ENCODE measurements around the gene VAV1.
A peak's percentile ranks its signal among the peaks of the same experiment; 100 is the strongest.
"Not testable (repeated sequence)": the region's sequence is repeated elsewhere in the genome, so short reads cannot be mapped to it uniquely, and the experiment has no call there.

VAV1 gene

DNA sequence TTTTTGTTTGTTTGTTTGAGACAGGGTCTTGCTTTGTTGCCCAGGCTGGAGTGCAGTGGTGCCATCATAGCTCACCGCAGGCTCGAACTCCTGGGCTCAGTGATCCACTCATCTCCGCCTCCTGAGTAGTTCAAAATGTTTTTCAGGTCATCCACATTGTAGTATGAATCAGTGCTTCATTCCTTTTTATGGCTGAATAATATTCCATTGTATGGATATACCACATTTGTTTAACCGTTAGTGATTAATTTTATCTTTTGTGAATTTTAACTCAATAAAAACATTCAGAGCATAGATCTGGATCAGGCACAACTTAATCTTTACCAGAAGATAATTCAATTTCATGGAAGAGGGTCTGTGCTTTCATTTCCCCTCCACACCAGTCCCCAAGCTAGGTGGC lies 47.7 kb downstream of the VAV1 start:
- no peak for DNase-seq

DNA sequence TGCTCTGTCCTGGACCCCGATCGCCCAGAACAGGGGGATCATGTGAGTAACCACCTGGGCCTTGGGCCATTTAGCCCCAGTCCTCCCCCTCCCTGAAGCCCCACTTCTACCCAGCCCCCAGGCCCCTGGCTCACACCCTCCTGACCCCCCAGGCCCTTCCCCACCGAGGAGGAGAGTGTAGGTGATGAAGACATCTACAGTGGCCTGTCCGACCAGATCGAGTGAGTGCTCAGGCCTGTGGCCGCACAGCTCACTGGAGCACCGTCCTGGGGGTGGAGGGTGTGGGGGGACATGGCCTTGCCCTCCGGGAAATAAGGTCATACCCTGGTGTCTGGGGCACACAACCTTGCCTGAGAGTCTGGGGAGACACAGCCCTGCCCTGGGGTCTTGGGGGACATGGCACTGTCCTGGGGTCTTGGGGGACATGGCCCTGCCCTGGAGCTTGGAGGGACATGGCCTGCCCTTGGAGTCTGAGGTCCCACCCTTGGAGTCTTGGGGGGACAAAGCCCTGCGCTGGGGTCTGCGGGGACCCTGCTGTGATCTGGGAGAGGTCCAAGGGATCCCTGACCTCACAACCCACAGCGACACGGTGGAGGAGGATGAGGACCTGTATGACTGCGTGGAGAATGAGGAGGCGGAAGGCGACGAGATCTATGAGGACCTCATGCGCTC lies 49.3 kb downstream of the VAV1 start:
- no peak for DNase-seq

DNA sequence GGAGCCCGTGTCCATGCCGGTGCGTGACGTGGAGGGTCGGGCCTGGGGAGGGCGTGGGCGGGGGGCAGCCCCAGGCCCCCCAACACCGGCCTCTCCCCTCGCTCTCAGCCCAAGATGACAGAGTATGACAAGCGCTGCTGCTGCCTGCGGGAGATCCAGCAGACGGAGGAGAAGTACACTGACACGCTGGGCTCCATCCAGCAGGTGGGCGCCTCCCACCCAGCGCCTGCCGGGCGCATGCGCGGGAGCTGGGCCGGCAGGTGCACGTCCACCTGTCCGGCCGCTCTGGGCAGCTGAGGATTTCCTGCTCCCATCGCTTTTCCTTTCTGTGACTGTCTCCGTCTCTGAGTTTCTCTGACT lies 49.8 kb downstream of the VAV1 start:
- no peak for DNase-seq

DNA sequence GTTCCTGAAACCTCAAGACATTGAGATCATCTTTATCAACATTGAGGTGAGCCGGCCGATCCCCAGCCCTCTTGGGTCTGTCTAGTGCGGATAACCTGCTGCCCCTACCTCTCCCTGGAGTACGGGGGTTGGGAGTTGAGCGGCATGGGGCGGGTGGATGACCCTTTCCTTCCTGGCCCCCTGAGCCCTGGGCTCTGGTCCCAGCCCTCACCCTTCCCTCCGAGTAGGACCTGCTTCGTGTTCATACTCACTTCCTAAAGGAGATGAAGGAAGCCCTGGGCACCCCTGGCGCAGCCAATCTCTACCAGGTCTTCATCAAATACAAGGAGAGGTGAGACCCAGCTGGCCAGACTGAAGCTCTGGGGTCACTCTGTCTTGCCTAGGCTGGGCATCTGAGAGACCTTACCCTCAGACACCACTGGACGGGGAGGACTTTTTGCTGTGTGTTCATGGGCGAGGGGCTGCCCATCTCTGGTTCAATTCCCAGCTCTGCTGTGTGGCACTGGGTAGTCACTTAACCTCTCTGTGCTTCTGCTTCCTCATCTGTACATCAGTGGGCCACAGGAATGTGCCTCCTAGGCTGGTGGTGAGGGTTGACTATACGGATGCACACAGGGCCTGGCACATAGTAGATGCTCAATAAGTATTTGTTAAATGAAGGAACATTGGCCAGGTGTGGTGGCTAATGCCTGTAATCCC lies 52.7 kb downstream of the VAV1 start:
- no peak for DNase-seq

DNA sequence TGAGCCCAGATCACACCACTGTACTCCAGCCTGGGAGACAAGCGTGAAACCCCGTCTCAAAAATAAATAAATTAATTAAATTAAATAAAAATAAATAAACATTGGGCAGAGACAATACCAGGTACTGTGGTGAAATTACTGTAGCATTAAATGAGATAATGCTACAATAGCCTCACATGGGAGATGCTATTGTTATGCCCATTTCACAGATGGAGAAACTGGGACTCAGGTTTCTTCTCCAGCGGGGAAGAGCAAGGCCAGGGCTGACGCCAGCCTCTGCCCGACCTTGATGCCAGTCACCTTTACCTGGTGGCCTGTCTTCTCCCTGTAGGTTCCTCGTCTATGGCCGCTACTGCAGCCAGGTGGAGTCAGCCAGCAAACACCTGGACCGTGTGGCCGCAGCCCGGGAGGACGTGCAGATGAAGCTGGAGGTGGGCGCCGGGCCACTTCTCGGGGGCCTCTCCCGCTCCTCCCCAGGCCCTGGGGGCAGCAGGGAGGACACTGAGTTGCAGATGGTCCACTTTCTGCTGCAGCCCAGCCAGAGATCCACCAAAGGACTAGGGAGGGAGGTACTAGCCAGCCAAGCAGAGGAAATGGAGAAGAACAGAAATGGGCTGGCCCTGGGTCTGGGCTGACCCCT lies 53.9 kb downstream of the VAV1 start:
- no peak for DNase-seq

DNA sequence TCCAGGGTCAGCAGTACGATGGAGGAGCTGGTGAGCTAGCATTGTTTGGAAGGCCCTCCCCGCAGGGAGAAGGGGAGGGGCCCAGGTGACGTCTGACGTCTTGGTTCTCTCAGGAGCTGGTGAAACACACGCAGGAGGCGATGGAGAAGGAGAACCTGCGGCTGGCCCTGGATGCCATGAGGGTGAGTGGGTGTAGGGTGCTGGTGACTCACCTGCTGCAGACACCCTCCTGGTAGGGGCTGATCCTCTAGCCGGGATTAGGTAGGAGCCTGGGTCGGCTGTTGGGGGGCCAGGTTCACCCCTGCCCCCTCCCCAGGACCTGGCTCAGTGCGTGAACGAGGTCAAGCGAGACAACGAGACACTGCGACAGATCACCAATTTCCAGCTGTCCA lies 55.8 kb downstream of the VAV1 start:
- no peak for DNase-seq

DNA sequence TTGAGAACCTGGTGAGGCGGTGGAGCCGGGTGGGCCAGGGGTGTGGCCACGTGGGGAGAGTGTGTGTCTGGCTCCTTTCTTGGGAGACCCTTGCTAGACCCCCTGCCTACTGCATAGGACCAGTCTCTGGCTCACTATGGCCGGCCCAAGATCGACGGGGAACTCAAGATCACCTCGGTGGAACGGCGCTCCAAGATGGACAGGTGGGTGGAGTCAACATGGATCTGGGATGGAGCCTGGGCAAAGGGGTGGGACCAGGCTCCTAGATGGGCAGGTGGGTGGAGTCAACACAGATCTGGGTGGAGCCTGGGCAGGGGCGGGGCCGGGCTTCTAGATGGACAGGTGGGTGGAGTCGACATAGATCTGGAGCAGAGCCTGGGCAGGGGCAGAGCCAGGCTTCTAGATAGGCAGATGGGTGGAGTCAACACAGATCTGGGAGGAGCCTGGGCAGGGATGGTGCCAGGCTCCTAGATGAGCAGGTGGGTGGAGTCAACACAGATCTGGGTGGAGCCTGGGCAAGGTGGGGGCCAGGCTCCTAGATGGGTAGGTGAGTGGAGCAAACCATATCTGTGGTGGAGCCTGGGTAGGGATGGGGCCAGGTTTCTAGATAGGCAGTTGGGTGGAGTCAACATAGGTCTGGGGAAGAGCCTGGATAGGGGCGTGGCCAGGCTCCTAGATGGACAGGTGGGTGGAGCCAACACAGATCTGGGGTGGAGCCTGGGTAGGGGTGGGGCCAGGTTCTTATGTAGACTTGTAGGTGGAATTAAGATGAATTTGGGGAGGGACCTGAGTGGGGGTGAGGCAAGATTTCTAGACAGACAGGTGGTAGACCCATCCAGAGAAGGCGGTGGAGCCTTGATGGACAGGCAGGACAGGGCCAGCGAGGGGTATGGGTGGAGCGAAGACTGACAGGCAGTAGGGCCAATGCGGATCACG lies 56.5 kb downstream of the VAV1 start:
- peak; percentile 41 for DNase-seq

DNA sequence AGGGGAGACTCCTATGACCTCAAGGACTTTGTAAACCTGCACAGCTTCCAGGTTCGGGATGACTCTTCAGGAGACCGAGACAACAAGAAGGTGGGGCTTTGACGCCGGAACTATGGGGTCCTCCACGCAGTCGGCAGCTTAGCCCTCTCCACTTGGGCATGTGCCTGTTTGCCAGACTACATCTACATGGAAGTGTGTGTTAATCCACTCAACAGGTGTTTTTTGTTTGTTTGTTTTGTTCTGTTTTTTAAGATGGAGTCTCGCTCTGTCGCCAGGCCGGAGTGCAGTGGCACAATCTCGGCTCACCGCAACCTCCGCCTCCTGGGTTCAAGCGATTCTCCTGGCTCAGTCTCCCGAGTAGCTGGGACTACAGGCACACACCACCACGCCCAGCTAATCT lies 57.3 kb downstream of the VAV1 start:
- not testable (repeated sequence) for DNase-seq

DNA sequence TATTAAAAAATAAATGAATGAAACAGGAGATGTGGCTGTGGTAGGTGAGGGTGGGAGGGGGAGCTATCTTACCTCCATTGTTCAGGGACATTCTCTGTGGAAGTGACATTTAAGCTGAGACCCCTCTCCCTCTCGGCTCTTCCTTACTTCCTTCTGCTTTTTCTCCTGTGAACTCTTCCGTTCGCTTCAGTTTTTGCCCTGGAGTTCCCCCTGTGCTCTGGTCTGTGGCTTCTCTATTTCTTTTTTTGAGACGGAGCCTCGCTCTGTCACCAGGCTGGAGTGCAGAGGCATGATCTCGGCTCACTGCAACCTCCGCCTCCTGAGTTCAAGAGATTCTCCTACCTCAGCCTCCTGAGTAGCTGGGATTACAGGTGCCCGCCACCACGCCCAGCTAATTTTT lies 58.6 kb downstream of the VAV1 start:
- not testable (repeated sequence) for DNase-seq

DNA sequence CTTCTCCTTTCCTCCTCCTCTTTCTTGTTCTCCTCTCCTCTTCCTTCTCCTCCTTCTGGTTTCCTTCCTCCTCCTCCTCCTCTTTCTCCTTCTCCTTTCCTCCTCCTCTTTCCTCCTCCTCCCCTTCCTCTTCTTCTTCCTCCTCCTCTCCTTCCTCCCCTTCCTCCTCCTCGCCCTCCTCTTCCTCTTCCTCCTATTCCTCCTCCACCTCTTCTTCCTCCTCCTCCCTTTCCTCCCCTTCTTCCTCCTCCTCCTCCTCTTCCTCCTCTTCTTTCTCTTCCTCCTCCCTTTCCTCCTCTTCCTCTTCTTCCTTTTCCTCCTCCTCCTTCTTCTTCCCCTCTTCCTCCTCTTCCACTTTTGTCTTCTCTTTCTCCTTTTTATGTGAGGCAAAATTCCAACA lies 59.9 kb downstream of the VAV1 start:
- DNase-seq, result no peak

DNA sequence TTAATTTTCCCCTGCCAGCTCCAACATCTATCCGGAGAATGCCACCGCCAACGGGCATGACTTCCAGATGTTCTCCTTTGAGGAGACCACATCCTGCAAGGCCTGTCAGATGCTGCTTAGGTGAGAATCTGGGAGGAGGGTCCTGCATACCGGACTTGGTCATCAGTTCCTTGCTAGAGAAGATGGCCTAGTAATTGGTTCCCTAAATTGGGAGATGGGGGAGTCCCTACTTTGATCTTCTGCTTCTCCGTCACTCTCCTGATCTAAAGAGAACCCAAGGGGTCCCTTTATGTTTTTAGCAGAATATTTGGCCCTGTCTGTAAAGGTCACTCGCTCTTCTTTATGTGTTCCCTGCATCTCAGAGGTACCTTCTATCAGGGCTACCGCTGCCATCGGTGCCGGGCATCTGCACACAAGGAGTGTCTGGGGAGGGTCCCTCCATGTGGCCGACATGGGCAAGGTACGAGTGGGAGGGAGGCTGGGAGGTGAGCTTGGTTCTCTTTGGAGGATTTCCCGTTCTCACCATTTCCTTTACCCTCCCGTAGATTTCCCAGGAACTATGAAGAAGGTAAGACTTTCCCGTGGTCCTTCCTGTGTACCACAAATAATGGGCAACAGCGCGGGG lies 60.8 kb downstream of the VAV1 start:
- no peak for DNase-seq

DNA sequence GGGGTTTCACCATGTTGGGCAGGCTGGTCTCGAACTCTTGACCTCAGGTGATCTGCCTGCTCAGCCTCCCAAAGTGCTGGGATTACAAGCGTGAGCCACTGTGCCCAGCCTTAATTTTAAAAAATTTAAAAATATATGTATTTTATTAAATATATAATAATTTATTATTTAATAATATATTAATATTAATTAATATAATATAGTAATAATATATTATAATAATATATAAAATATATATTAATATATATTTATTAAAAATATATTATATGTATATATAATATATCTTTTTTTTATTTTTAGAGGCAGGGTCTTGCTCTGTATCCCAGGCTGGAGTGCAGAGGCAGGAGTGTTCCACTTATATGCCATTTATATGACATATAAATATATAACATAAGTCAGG lies 61.9 kb downstream of the VAV1 start:
- DNase-seq, result no peak

DNA sequence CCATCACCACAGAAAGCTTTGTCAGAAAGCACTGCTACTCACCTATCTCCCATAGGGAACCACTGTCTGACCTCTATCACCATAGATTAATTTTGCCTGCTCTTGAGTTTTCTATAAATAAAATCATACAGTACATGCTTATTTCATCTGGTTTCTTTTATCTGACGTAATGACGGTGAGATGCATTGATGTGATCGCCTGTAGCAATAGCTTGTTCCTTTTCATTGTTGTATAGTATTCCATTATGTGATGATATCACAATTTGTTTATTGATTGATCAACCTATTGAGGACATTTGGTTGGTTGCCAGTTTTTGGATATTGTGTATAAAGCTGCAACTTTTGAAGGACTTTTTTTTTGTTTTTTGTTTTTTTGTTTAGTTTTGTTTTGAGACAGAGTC lies 63.0 kb downstream of the VAV1 start:
- DNase-seq, result no peak

DNA sequence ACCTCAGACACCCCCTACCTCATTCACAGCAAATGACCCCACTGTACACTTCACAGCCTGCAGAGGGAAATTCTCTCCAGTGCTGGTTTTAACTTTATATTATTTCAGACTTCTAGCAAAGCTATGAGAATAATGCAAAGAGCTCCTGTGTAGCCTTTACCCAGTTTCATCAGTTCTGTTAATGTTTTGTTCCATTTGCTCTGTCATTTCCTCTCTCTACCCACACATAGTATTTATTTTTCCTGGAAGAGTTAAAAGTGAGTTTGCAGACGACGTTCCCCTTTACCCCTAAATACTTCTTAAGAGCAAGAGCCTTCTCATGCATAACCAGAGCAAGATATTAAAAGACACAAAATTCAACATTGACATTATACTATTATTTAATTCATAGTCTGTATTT lies 65.0 kb downstream of the VAV1 start:
- DNase-seq, result no peak

DNA sequence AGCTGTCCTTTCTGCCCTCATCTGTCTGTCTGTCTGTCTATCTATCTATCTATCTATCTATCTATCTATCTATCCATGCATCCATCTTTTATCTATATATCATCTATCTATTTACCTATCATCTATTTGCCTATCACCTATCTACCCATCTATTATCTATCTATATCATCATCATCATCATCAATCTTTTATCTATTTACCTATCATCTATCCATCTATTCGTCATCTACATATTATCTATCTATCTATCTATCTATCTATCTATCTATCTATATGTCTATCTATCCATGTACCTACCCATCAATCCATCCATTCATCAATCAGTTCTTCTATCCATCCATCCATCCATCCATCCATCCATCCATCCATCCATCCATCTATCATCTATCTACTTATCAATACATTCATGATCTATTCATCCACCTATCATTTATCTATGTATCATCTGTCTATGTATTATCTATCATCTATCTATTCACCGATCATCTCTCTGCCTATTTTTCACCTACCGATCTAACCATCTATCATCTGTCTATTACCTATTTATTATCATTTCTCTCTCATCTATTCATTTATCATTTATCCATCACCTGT lies 65.7 kb downstream of the VAV1 start:
- DNase-seq, result no peak

DNA sequence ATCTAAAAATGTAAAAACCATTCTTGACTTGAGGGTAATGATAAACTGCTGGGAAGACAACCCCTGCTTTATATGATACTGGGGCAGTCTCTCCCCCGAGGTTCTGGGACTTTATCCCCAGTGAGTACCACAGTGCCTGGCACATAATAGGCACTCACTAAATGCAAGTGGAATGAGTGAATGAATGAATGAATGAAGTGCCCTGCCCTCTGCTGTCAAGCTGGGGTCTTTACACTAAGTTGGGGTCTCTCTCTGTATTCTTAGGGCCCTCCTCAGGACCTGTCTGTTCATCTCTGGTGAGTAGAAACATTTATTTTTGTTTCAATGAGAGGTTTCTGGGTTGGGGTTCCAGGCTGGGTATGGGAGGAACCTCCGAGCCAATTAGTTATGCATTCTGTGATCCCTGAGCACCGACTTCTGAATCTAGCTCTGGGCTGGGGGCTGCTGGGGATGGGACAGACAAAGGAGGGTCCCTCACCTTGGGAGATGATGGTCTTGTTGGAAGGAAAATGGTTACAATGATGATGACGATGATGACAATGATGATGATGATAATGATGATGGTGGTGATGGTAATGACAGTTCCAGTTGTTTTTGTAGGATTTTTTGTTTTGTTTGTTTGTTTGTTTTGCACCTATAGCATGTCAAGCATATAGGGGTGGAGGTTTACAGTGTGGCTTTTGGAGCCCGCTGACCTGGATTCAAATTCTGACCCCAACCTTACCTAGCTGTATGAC lies 70.5 kb downstream of the VAV1 start:
- no peak for DNase-seq

DNA sequence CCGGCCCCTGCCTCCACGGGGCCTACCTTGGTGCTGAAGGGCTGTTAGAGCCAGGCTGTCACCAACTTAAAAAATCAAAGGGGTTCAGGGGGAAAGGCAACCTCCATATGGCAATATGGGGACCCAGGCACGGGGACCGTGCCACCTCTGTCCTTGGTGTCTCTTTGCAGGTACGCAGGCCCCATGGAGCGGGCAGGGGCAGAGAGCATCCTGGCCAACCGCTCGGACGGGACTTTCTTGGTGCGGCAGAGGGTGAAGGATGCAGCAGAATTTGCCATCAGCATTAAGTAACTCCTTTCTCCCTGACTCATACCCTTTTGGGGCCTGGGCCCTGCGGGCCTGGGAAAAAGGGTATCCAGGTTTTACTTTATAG lies 75.3 kb downstream of the VAV1 start:
- no peak for DNase-seq

DNA sequence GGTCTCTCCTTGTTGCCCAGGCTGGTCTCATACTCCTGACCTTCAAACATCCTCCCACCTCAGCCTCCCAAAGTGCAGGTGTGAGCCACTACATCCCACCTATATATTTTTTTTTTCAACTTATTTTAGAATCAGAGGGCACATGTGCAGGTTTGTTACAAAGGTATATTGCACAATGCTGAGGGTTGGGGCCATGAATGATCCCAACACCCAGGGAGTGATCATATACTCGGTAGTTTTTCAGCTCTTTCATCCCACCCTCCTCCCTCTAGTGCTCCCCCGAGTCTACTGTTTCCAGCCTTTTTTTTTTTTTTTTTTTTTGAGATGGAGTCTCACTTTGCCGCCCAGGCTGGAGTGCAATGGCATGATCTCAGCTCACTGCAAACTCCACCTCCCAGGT lies 76.5 kb downstream of the VAV1 start:
- DNase-seq, result no peak

DNA sequence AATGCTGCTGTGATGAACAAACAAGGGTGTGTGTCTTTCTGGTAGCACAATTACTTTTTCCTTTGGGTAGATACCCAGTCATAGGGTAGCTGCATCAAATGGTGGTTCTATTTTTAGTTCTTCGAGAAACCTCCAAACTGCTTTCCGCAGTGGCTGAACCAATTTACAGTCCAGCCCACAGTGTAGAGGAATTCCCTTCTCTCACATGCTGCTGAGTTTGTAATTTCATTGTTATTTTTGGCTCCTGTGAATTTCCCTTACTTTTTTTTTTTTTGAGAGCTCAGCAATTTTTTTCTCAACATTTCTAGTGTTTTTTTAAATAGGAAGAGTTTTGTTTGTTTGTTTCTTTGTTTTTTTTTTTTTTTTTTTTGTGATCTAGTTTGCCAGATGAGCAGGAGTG lies 77.4 kb downstream of the VAV1 start:
- no peak for DNase-seq

DNA sequence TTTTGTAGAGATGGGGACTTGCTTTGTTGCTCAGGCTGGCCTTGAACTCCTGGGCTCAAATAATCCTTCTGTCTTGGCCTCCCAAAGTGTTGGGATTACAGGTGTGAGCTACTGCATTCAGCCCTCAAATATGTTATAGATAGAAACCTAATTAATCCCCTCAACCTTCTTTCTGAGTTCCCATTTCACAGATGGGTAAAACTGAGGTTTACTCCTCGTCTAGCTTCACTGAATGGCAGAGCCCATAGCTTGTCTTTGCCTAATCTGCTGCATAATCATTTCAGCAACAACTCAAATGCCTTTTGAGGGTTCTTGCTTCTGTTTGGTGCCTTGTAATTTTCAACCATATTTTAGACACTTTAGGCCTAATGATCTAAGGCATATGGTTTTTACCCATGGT lies 78.9 kb downstream of the VAV1 start:
- DNase-seq, result no peak

DNA sequence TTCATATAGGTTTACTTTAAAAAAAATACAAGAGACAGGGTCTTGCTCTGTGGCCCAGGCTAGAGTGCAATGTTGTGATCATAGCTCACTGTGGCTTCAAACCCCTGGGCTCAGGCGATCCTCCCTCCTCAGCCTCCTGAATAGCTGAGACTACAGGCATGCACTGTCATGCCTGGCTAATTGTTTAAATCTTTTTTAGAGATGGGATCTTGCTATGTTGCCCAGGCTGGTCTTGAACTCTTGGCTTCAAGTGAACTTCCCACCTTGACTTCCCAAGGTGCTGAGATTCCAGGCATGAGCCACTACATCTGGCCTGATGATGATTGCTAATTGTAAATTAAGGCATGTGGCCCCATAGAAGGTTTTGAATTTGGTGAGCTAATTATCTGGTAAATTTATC lies 79.5 kb downstream of the VAV1 start:
- DNase-seq, result no peak

DNA sequence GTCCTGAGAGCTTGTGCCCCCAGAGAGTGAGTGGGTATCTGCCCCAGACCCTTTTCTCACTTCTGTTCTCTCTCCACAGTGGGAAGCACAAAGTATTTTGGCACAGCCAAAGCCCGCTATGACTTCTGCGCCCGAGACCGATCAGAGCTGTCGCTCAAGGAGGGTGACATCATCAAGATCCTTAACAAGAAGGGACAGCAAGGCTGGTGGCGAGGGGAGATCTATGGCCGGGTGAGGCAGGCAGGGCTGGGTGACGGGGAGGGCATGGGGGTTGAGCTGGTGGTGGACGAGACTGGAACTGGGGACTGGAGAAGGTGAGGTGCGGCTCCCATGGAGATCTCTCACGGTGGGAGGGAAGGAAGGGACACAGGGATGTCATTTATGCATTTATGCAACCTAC lies 81.4 kb downstream of the VAV1 start:
- DNase-seq, result no peak
